Activated T-helper 1 cell treated with Interleukin-2 at 50 U/mL for 16 hours (primary cell): ENCODE measurements around the gene RFPL1.
"Not testable (repeated sequence)": the region's sequence is repeated elsewhere in the genome, so short reads cannot be mapped to it uniquely, and the experiment has no call there.

ENCODE experiments used
- DNase-seq: peaks from one replicate; pipeline ENCODE4 v3.0.0-alpha.2; 2020; ENCODE audit warnings: low read depth

Gene RFPL1

GRCh38 chr22:29438283-29438682 is at the start of gene RFPL1:
RFPL1 (plus strand) TSS chr22:29438583.
- DNase-seq, result not testable (repeated sequence)

- DNase-seq, result no peak
Observed at GRCh38 chr22:29388759-29389090, 49.7 kb upstream of the RFPL1 start.

- DNase-seq, result no peak
Observed at GRCh38 chr22:29390270-29390669, 48.1 kb upstream of the RFPL1 start.

- DNase-seq, result no peak
Observed at GRCh38 chr22:29391546-29391945, 46.8 kb upstream of the RFPL1 start.

GRCh38 chr22:29393019-29393608 is 45.3 kb upstream of the RFPL1 start:
- no peak for DNase-seq

GRCh38 chr22:29394931-29395581 is 43.3 kb upstream of the RFPL1 start:
- DNase-seq, result peak; percentile 42

- DNase-seq, result no peak
Observed at GRCh38 chr22:29396126-29396525, 42.3 kb upstream of the RFPL1 start.

- DNase-seq, result no peak
Observed at GRCh38 chr22:29397791-29398190, 40.6 kb upstream of the RFPL1 start.

GRCh38 chr22:29400576-29400975 is 37.8 kb upstream of the RFPL1 start:
- no peak for DNase-seq

GRCh38 chr22:29401538-29401937 is 36.8 kb upstream of the RFPL1 start:
- DNase-seq, result not testable (repeated sequence)

GRCh38 chr22:29408940-29409339 is 29.4 kb upstream of the RFPL1 start:
- no peak for DNase-seq

GRCh38 chr22:29411569-29412211 is 26.7 kb upstream of the RFPL1 start:
- DNase-seq, result not testable (repeated sequence)

GRCh38 chr22:29412772-29413171 is 25.6 kb upstream of the RFPL1 start:
- not testable (repeated sequence) for DNase-seq

GRCh38 chr22:29414951-29415591 is 23.3 kb upstream of the RFPL1 start:
- DNase-seq, result peak; percentile 7

GRCh38 chr22:29418704-29419103 is 19.7 kb upstream of the RFPL1 start:
- not testable (repeated sequence) for DNase-seq

- no peak for DNase-seq
Observed at GRCh38 chr22:29426476-29426875, 11.9 kb upstream of the RFPL1 start.

- no peak for DNase-seq
Observed at GRCh38 chr22:29427176-29427760, 11.1 kb upstream of the RFPL1 start.

GRCh38 chr22:29431986-29432385 is 6.4 kb upstream of the RFPL1 start:
- no peak for DNase-seq

- no peak for DNase-seq
Observed at GRCh38 chr22:29433856-29434255, 4.5 kb upstream of the RFPL1 start.

- no peak for DNase-seq
Observed at GRCh38 chr22:29434288-29434687, 4.1 kb upstream of the RFPL1 start.

- DNase-seq, result no peak
Observed at GRCh38 chr22:29435236-29436136, 2.9 kb upstream of the RFPL1 start.

GRCh38 chr22:29442976-29443375 is 4.6 kb downstream of the RFPL1 start:
- no peak for DNase-seq
